Spleen (tissue), 7 donors: ENCODE measurements around the gene EVPL.

ENCODE experiments used
- CTCF ChIP-seq, 11 experiments: fragments of 200-600 bp in 7 of 11; fragments of 450-650 bp in 4 of 11; sonication (generic) in 4 of 11; IDR thresholded peaks in 8 of 11; conservative IDR thresholded peaks in 3 of 11; 1 replicate in 7 of 11; 2 replicates in 4 of 11; pipeline versions ENCODE4 v1.4.0 to v1.8.0; 2016 to 2021; ENCODE audit warnings: antibody characterized with exemption in 11 of 11, inconsistent platforms in 4 of 11, mild to moderate bottlenecking in 1 of 11
- POLR2AphosphoS5 ChIP-seq, 3 donors: sonication (generic); formaldehyde crosslinking; IDR thresholded peaks; one replicate each; pipeline ENCODE4 v1.5.1; 2017; ENCODE audit warnings: antibody characterized with exemption in 3 of 3
- donor health status: DM: no; HTN: no; CAD: no; lungs with moderate emphysema.
- donor health status: DM: no; HTN: no; CAD: no.
- donor health status: DM: no; HTN: no; CAD: no.

DNA sequence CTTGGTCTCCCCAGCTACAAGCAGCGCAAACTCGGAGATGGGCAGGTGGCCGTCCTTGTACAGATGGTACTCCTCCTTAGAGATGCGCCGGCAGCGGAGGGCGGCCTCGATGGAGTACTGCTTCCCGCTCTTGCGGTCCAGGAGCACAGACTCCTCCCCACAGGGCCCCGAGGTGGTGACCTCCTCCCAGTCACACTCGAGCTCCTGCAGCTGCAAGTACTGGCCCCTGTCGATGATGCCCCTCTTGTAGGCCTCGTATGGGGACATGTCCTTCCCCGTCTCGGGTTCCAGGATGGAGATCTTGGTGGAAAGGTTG lies 19.3 kb downstream of the EVPL start:
- TF ChIP-seq CTCF (IDR thresholded peaks at IDR 0.05 in 8 of 11, conservative IDR thresholded peaks at IDR 0.05 in 3 of 11) (no peak), POLR2AphosphoS5 (IDR thresholded peaks at IDR 0.05) (no peak)
